Vagina (tissue), 2 donors: Measurements from ENCODE around the gene PHACTR2.

Experiments used
- POLR2AphosphoS5 ChIP-seq, 2 donors: sonication (generic); formaldehyde crosslinking; IDR thresholded peaks; one replicate each; pipeline ENCODE4 v1.9.0; 2017; ENCODE audit warnings: antibody characterized with exemption in 2 of 2, mild to moderate bottlenecking in 2 of 2, low read depth in 1 of 2; ENCODE audit not compliant: insufficient read depth in 1 of 2
- TF ChIP-seq, protein P1 (sequence below), 3 experiments: fragments of 450-650 bp in 2 of 3; fragments of 200-600 bp in 1 of 3; sonication (generic) in 1 of 3; IDR thresholded peaks; one replicate each; pipeline ENCODE4 v1.5.1; 2017 to 2019; ENCODE audit warnings: antibody characterized with exemption in 3 of 3, mild to moderate bottlenecking in 2 of 3, moderate library complexity in 2 of 3

DNA sequence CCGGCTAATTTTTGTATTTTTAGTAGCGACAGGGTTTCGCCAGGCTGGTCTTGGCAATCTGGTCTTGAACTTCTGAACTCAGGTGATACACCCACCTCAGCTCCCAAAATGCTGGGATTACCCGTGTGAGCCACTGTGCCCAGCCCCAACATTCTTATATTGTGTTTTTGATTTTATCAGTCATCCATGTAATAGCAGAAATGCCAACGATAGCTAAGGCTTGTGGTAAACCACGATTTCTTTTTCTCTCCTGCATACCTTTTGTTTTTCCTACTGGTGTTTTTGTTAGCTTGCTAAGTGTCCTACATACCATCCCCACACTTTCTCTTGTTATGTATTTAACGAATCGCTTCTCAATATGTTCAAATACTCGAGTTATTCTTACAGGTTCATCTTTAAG is 12.1 kb downstream of the PHACTR2 start:
- TF ChIP-seq POLR2AphosphoS5 (IDR thresholded peaks at IDR 0.05; ENCODE audit: insufficient read depth in 1 of 2, low read depth in 1 of 2) = no peak
- TF ChIP-seq, protein P1, sequence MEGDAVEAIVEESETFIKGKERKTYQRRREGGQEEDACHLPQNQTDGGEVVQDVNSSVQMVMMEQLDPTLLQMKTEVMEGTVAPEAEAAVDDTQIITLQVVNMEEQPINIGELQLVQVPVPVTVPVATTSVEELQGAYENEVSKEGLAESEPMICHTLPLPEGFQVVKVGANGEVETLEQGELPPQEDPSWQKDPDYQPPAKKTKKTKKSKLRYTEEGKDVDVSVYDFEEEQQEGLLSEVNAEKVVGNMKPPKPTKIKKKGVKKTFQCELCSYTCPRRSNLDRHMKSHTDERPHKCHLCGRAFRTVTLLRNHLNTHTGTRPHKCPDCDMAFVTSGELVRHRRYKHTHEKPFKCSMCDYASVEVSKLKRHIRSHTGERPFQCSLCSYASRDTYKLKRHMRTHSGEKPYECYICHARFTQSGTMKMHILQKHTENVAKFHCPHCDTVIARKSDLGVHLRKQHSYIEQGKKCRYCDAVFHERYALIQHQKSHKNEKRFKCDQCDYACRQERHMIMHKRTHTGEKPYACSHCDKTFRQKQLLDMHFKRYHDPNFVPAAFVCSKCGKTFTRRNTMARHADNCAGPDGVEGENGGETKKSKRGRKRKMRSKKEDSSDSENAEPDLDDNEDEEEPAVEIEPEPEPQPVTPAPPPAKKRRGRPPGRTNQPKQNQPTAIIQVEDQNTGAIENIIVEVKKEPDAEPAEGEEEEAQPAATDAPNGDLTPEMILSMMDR (IDR thresholded peaks at IDR 0.05) = no peak
